Measurements from ENCODE around the gene USP9X. TPM values are rescaled to one million over a fixed set of nuclear protein-coding genes. Genes with fewer than 3 reads are reported as not detected.

Gene USP9X
- total and polyA plus RNA-seq, 2 of the 8 experiments (the other 6 are each of a cell fraction or from before 2014, with no cell fraction given): 79.2 to 300 TPM

GRCh38 chrX:41189156-41189555 lies 103.9 kb downstream of the USP9X start (continued):
- no peak for TF ChIP-seq RNF2 (IDR thresholded peaks at IDR 0.05; ENCODE audit: borderline replicate concordance, low read depth, low read length, missing control alignments, poor library complexity, severe bottlenecking)
- no peak for TF ChIP-seq CHD2 (IDR thresholded peaks at IDR 0.05; ENCODE audit: low read length)
- no peak for TF ChIP-seq PHF8 (conservative IDR thresholded peaks at IDR 0.05; ENCODE audit: low read depth, low read length)
- no peak for TF ChIP-seq SIX5 (IDR thresholded peaks at IDR 0.05; ENCODE audit: low read depth, low read length)
- TF ChIP-seq ZNF274 (IDR thresholded peaks at IDR 0.05; ENCODE audit: borderline replicate concordance, extremely low read depth, low read length): no peak
- no peak for TF ChIP-seq TAF7 (optimal IDR thresholded peaks at IDR 0.05; ENCODE audit: borderline replicate concordance, low read depth, low read length)

Measured in H1 (cell line).